Stimulated activated CD8-positive, alpha-beta memory T cell treated with anti-CD3 and anti-CD28 coated beads, Interleukin-12 subunit alpha, Interleukin-12 subunit beta, amount 100 ng/mL, for 1 hour (primary cell): ENCODE data around the gene HS1BP3.
A peak's percentile ranks its signal among the peaks of the same experiment; 100 is the strongest.

Source experiments
- DNase-seq: peaks from one replicate; pipeline ENCODE4 v3.0.0-alpha.2; 2020; ENCODE audit warnings: low read depth

Gene HS1BP3

DNA sequence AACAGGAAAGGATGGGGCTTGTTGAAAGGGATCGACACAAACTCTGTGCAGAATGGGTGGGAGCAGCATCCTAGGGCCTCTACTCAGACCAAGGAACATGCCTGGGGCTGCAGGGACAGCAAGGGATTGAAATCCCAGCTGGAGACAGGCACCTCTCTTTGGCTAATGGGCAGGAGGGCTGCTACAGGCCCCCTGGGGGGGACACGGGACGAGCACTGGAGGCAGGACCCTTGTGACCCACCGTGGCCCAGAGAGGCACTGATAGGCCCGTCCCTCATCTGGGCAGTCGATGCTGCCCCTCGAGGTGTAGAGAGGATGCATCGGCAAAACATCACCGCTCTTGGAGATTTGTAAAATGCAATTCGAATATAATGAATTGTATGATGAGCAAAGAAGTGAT lies 5.1 kb downstream of the HS1BP3 start:
- no peak for DNase-seq

DNA sequence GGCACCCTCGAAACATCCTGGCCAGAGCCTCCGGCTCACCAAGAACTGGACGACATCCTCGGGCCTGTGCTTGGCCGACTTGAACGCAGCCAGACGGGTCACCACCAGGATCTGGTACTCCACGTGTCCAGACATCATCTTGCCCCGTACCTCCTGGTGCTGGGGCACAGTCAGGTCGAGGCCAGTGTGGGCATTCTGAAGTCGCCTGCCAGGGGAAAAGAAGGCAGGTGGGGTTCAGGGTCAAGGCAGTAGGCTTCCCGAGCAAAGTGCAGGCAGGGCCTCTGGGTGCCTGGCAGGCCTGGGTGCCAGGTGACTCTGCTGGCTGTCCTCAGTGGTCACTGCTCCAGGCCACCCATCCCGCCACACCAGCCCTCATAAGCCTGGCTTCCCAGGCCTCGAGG lies 5.6 kb downstream of the HS1BP3 start:
- DNase-seq = no peak

- DNase-seq = no peak
Observed at GRCh38 chr2:20643826-20644225, 7.1 kb downstream of the HS1BP3 start.

DNA sequence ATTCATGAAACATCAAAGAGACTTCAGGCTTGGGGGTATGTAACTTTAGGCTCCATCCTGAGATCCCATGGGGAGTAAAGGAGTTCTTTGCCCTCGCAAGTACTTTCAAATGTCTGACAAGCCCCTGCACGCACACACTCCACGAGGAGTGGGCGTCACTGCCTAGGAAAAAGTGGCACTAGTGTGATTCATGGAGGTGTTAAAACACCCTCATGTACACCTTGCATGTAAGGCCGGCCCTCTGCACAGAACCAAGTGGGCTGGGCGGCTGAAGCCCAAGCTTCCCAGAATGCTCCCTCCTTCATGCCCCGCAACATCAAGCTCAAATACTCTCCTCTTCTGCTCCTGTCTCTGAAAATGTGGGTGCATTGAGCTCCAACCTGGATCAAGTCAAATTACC lies 7.8 kb downstream of the HS1BP3 start:
- DNase-seq = no peak

GRCh38 chr2:20642055-20642971 lies 8.6 kb downstream of the HS1BP3 start:
- DNase-seq = peak; percentile 54

GRCh38 chr2:20641123-20641985 lies 9.5 kb downstream of the HS1BP3 start:
- DNase-seq = no peak

- DNase-seq = no peak
Observed at GRCh38 chr2:20640411-20641122, 10.3 kb downstream of the HS1BP3 start.

DNA sequence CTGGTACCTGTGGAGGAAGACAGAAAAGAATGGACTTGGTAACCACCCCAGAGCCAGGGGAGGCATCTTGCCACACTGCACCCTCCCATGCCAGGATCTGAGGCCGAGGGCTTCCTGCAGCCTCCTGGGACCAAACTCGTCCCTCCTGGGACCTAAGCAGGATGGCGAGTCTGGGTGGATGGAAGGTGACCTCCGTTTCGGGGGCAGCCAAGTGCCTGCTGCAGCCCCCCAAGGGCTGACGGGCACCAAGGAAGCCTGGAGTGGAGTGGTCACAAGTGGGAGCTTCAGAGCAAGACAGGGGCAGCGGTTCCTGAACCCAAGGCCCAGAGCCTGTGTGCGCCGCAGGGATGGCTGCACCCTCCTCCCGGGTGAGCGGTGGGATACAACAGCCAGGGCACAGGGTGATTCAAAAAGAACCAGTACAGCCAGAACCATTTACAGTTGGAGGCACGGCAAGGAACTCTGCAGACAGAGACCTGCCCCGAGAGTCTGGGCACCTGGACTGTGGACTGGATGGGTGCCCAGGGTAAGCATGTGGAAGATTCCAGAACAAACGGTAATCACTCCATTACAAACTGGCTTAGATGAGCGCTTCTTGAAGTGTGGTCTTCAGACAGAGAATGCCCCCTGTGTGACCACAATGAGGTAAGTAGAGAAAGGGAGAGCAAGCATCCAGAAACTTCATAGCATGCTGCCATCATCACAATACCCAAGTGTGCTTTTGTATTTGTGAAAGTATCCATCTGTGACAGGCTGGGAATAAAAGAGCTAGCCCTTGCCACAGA lies 12.1 kb downstream of the HS1BP3 start:
- DNase-seq = no peak

DNA sequence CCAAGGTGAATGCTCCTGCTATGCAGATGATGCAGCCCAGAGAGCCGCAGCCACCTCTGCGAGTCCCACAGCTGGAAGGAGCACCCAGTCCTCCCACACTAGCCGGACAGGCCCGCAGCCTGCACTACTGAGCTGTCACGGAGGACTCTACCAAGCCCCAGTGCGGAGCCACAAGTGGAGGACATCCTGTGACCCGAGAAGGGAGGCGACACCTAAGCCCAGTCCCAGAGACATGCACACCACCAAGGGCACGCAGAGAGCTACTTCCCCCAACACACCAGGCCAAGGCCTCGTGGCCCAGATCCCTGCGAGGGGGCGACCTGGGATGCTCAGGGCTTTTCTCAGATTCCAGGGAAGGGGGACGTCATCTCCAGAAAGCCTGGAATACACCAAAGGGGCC lies 12.9 kb downstream of the HS1BP3 start:
- no peak for DNase-seq

- no peak for DNase-seq
Observed at GRCh38 chr2:20637147-20637546, 13.8 kb downstream of the HS1BP3 start.

- DNase-seq = no peak
Observed at GRCh38 chr2:20635675-20636584, 15.0 kb downstream of the HS1BP3 start.

DNA sequence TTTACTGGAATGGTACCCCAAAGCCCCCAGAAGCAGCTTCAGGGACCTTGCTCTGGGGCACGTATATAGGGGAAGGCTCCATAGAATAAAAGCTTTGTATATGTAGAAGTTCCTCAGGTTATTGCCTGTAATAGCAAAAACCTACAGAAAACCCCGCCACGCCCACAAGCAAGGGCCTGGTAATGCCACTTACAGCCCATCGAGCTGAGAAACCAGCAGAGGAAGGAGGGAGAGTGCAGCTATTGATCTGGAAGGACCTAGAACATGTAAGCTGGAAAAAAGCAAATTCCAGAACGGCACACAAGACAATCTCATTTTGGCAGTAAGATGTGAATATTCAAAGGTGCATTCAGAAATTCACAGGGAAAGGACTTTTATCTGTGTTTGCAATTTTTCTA lies 15.8 kb downstream of the HS1BP3 start:
- no peak for DNase-seq

- no peak for DNase-seq
Observed at GRCh38 chr2:20634507-20635112, 16.3 kb downstream of the HS1BP3 start.

DNA sequence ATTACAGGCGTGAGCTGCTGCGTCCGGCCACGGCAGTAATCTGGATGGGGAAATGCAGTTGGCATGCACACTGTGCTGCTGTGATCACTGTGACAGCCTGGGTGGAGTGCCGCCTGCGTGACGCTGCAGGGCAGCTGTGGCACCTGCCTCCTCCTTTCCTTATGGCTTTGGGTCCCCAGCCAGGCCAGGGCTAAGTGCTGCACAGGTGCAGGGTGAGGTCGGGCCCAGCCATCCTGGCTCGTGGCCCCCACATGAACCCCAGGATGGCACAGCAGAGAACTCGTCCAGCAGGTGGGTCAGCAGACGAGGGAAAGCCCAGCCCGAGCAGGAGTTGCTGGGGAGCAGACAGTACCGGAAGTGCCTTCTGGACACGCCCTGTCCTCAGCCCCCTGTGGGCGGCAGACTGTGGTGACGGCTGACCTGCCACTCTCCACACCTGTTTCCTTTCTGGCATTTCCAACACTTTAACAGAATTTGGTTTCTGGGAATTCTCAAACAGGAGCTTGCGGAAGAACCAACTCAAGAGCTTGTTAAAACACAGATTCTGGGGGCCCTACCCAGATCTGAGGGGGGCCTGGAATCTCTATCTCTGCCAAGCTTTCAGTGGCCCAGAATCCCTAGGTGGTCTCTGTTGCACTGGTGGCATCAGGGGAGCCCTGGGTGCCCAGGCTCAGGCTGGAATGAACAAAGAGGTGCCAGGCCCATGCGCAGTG lies 16.9 kb downstream of the HS1BP3 start:
- no peak for DNase-seq

DNA sequence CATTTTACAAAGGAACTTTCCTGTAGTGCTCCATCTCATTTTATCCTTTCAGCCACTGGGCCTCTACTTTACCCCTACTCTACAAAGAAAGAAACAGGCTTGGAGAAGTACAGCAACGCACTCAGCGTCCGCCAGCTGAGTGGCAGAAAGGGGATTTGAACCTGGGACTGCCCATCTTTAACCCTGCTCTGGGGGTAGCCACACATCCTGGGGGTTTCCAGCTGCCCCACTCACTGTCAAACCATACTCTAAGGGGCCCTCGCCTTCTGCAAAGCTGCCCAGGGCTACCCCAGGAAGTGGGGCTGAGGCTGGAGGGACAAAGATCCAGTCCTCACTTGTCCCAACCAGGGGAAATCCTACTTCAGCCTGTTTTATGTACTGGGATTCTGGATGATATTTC lies 17.9 kb downstream of the HS1BP3 start:
- DNase-seq = no peak

DNA sequence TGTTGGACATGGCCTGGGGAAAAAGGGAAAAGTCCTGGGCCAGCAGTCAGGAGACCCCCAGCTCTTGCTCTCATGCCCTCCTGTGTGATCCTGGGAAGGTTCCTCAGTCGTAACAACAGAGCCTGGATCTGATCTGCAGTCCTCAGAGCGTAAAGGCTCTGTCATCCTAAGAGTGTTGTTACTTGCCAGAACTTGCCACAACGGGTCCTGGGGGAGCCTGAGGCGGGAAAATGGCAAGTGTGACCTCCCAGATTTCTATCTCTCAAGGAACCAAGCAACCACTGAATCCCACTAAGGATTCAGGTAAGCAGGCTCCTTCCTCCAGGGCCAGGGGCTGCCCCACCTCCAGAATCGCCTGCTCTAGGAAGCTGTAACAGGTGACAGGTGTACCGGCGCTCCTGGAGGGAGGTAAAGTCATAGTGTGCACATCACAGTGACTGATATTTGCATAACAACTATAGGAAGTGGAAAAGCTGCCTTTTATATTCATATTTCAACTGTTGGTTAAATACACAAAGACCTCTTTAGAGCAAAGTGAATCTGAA lies 18.4 kb downstream of the HS1BP3 start:
- DNase-seq = no peak

DNA sequence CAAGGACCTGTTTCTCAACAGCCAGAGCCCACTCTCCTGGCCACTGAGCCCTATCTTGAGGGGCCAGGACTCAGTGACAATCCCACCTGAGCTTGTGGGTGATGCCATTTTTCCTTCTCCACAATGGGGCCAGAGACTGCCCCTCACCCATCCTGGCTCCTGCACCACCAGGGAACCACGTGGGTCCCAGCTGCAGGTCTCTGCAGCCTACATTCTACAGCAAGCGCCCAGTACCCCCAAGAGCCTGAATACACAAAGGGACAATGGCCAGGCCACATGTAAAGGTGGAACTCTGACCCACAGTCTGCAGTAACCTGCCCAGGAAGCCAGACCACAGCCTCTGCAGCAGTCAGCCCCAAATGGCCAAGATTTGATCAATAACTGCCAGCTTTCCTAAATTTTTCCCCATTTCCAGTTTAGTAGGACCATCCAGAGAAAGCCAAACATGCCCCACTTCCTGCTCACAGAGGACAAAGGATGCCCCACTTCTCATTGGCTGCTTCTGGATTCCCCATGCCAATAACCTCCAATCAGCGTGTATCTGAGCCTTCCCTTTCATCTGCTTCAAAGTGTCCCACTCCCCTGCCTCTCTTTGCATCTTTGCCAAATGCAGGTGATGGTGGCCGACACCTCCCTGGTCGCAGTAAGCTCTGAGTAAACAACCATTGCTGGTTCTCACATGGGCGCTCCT lies 19.1 kb downstream of the HS1BP3 start:
- no peak for DNase-seq

DNA sequence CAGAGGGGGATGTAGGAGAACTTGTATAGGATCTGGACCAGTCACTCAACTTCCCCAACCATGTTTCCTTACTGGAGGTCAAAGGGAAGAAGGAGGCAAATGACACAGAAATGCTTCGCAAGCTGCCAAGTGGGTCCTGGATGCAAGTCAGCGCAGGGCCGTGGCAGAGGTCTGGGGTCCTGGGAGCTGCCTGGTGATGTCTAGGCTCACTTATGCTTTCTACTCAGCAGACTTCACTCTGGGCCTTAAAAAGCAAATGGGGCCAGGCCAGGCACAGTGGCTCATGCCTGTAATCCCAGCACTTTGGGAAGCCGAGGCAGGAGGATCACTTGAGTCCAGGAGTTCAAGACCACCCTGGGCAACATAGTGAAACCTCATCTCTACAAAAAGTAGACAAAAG lies 19.9 kb downstream of the HS1BP3 start:
- no peak for DNase-seq
